GM21360 (cell line): ENCODE measurements around the gene AGK.
A peak's percentile ranks its signal among the peaks of the same experiment; 100 is the strongest.
"Not testable (repeated sequence)": the region's sequence is repeated elsewhere in the genome, so short reads cannot be mapped to it uniquely, and the experiment has no call there.

Experiments
- ATAC-seq: cut with Tn5 transposase; IDR thresholded peaks from one replicate; pipeline ENCODE4 v1.9.1; 2021; ENCODE audit warnings: mild to moderate bottlenecking, moderate library complexity; ENCODE audit not compliant: unreplicated experiment

The AGK gene

GRCh38 chr7:141641876-141642275 lies 90.7 kb downstream of the AGK start:
- ATAC-seq, result no peak

DNA sequence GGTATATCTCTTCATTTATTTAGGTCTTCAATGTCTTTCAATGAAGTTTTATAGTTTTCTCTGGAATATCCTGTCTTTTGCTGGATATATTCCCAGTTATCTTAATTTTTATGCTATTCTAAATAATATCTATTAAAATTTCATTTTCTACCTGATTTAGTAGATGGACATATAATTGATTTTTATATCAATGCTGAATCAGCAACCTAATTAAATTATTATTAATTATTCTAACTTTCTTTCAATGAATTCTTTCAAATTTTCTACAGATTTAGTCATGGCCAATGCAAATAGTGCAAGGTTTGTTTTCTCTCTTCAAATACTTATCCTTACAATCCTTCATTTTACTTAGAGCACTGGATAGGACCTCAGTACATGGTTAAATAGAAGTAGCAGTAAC lies 94.0 kb downstream of the AGK start:
- ATAC-seq, result no peak

GRCh38 chr7:141646826-141647480 lies 95.7 kb downstream of the AGK start:
- no peak for ATAC-seq

DNA sequence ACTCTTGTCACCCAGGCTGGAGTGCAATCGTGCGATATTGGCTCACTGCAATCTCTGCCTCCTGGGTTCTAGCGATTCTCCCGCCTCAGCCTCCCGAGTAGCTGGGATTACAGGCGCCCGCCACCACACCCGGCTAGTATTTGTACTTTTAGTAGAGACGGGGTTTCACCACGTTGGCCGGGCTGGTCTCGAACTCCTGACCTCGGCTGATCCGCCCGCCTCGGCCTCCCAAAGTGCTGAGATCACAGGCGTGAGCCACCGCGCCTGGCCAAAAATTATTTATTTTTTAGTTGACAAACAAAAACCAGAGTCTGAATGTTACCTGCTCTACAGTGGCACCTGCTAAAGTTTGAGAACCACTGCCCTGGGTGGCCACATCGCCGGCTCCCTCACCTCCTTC lies 96.5 kb downstream of the AGK start:
- not testable (repeated sequence) for ATAC-seq

DNA sequence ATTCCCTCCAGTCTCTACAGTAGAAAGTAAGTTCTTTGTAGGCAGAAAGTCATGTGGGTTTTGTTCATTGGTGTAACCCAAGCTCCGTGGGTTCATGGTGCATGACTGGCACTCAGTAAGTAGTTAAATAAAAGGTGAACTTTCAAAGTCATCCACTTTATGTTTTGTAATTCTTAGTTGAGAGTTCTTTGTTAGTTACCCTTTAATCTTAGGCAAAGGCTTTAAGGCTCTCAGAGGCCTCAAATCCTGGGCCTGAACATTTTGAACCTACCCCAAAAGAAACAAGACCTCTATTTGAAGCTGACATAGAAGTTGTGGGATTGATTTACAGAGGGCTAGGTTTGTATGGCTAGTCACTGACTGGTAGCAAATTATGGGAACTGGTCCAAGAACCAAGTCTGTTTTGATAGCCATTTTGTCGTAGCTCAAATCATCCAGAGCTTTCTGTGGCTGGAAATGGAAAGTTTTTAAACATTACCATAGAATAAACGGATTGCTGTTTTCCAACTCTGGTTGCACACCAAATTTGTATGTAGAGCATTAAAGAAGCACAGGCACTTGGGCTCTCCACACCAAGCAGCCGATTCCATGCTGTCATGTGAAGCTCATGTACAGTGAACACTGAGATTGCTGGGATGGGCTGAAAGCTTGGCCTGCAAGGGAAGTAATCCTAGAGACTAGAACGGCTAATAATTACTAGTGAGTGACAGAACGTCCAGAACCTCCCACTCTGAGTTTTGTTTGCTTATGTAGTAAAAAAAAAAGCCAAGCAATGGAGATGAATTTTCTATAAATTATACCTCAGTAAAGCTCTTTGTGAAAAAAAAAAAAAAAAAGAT lies 97.3 kb downstream of the AGK start:
- no peak for ATAC-seq

DNA sequence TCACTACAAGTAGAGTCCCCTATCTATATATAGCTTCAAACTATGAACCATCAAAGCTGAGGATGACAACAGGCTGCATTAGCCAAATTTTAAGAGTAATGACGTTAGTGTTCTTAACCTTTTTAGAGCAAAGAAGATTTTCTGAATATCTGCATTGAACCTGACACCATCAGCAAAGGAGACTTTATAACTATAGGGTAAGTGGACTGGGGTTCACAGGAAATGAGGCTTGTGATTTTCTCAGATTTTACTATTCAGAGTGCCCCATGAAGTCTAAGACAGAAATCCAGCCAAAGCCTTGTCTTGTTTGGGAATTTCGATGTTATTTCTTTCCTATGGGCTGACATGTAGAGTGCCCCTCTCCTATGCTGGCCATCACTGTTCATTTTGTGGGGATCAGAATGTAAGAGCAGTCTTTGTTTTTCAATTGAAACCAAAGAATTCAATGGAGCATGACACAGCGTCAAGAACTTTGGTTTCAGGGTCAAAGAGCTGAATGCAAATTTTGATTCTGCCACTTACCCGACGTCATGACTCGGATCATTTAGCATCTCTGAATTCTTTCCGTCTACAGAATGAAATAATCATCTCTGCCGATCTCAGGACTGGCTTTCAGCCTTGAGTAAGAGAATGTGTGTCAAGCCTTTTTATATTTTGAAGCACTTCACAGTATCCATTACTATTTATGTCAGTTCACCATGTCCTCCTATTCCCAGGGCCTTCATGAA lies 98.1 kb downstream of the AGK start:
- ATAC-seq, result peak; percentile 67

- peak; percentile 66 for ATAC-seq
These were observed 98.8 kb downstream of the AGK start for GRCh38 chr7:141649865-141650634.

GRCh38 chr7:141651417-141651816 lies 100.2 kb downstream of the AGK start:
- no peak for ATAC-seq

DNA sequence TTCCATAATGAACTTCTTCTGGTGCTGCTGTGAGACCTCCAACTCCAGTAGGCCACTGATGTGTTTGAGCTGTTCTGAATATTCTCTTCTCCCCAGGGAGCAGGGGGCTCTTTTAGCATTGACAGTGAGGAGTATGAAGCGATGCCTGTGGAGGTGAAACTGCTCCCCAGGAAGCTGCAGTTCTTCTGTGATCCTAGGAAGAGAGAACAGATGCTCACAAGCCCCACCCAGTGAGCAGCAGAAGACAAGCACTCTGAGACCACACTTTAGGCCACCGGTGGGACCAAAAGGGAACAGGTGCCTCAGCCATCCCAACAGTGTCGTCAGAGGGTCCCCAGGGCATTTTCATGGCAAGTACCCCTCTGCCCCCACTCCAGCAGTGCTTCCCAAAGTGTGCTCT lies 101.5 kb downstream of the AGK start:
- ATAC-seq, result no peak

- ATAC-seq, result peak; percentile 83
These were observed 103.3 kb downstream of the AGK start for GRCh38 chr7:141654551-141654950.

GRCh38 chr7:141659501-141659900 lies 108.3 kb downstream of the AGK start:
- no peak for ATAC-seq

GRCh38 chr7:141660259-141660658 lies 109.0 kb downstream of the AGK start:
- no peak for ATAC-seq

GRCh38 chr7:141663081-141663849 lies 112.1 kb downstream of the AGK start:
- ATAC-seq, result no peak

DNA sequence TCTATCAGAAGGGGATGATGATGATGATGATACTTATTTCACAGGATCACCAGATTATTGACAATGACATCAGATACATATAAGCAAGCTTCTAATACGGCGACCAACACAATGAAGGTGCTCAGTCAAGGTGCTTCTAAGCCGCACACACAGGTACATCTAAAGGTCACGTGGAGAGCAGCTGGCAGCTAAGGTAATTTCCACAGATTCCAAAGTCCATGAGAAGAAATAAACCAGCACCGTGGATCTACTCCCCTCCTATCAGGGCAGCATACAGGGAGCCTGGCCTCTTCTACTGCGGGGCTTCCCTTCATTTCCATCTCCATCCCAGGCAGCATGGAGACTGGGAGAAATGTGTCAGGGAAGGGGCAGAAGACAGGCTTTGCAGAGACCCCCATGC lies 113.2 kb downstream of the AGK start:
- no peak for ATAC-seq

DNA sequence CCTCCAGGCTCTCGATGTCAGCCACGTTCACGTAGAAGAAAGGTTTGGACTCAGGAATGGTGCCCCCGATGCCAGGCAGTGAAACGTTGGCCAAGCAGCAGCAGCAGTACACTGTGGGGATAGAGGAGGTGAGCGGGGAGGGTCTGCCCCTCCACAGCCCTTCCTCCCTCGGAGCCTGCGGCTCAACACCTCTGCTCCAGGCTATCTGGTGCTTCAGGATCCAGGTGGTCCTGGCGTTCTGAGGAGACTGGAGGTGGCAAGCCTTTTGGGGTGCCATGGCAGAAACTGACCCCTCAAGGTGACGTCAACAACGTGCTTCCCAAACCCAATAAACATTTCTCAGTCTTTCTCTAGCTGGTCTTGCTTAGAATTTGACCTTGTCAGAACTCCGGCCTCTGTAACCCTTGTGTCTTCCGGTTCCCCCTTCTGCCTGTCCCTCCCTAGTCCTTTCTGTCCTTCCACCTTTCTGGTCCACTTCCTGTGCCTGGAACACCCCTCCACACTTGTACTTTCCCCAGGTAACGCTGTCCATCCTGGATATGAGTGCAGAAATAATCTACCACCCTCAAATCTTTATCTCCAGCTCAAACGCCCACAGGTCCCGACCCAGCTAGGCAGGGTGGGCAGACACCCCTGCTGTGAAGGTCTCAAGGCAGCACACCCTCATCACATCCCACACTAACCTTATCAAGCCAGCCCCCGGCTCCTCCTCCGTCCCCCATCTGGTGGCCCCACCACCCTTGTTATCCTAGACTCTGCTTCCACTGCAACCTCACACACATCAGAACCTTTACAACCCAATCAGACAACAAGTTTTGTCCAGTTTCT lies 114.2 kb downstream of the AGK start:
- no peak for ATAC-seq

DNA sequence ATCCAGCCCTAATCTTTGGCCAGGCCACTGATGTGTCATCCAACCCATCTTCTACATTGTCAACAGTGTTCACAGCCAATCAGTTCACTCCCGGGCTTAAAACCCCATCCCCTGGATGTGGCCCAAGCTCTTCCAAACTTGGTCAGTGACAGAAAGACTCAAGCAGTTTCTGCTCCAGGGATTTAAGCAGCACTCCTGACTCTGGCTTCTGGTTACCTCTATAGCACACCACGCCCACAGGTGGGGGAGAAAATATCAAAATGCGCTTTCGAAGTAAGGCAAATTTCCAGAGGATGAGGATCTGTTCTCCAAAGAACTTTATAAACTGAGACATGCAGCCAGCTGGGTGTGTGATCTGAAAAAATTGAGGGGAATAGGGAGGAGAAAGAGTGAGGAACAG lies 114.9 kb downstream of the AGK start:
- no peak for ATAC-seq

DNA sequence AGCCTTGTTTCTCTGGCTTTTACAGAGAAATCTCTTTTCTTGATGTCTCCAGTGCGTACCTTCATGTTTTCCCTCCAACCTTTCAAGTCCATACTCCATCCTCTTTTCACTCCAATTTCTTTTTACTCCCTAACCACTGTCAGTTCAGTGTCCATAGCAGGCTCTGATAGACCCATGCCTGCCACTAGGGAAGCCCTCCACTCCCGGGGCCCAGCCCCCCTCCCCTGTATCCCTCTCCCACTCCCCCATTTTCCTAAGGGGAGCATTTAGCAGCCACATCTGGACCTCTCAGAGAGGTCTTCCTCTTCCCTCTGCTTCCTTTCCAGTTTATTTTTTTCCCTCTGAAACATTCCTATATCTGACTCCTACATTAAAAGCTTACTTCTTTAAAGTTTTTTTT lies 117.6 kb downstream of the AGK start:
- ATAC-seq, result no peak

DNA sequence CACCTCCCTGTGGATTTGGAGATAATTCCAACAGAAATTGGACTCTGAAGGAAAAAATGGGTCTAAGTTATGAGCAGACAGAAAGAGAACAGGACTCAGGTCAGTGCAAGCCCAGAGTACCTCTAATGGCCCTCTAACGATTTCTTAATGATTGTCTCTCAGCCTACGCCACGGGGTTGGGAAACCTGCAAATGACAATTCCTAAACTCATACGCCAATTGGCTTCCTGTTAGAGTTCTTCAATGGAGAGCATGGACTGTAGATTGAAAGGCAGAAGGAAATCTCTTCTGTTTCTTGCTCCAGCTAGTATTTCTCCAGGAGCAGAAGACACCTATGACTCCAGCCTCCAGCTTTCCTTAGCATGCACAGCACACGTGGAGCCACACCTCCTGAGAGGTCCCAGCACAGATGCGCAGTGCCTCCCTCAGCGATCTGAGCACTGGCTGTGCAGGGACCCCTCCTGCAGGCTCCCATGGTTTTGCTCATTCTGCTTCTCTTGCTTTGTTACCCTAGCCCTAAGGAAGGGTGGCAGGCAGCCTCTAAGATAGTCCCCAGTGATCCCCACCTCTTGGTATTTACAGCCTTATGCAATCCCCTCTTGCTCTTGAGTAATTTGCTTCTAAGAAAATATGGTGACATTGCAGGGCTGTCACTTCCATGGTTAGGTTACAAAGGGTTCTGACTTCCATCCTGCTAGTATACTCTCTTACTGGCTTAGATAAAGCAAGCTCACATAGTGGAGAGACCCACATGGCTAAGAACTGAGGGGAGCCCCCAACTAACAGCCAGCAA lies 120.7 kb downstream of the AGK start:
- no peak for ATAC-seq

GRCh38 chr7:141673346-141673745 lies 122.1 kb downstream of the AGK start:
- ATAC-seq, result no peak
